ENCODE results near the gene RAD52.

GRCh38 chr12:902581-902980 lies 46.9 kb downstream of the RAD52 start:
- TF ChIP-seq, protein P1, sequence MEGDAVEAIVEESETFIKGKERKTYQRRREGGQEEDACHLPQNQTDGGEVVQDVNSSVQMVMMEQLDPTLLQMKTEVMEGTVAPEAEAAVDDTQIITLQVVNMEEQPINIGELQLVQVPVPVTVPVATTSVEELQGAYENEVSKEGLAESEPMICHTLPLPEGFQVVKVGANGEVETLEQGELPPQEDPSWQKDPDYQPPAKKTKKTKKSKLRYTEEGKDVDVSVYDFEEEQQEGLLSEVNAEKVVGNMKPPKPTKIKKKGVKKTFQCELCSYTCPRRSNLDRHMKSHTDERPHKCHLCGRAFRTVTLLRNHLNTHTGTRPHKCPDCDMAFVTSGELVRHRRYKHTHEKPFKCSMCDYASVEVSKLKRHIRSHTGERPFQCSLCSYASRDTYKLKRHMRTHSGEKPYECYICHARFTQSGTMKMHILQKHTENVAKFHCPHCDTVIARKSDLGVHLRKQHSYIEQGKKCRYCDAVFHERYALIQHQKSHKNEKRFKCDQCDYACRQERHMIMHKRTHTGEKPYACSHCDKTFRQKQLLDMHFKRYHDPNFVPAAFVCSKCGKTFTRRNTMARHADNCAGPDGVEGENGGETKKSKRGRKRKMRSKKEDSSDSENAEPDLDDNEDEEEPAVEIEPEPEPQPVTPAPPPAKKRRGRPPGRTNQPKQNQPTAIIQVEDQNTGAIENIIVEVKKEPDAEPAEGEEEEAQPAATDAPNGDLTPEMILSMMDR (conservative IDR thresholded peaks at IDR 0.05): no peak
- no peak for TF ChIP-seq ZFX (IDR thresholded peaks at IDR 0.05)
